Activated CD4-positive, alpha-beta T cell treated with anti-CD3 and anti-CD28 coated beads, Interleukin-2, amount 50 U/mL, for 16 hours (primary cell): Measurements from ENCODE around the gene BAIAP3.

Experiments used
- DNase-seq: peaks from one replicate; pipeline ENCODE4 v3.0.0-alpha.2; 2020

The BAIAP3 gene

GRCh38 chr16:1349351-1349750, 15.9 kb downstream of the BAIAP3 start:
- DNase-seq: no peak

- DNase-seq: no peak
These were observed 16.5 kb downstream of the BAIAP3 start for GRCh38 chr16:1349951-1350350.

- no peak for DNase-seq
These were observed 17.2 kb downstream of the BAIAP3 start for GRCh38 chr16:1350691-1351090.

GRCh38 chr16:1351215-1351581, 17.8 kb downstream of the BAIAP3 start:
- DNase-seq: no peak

GRCh38 chr16:1351582-1352362, 18.3 kb downstream of the BAIAP3 start, which contains the start of the genes GNPTG and TSR3:
Gene GNPTG (plus strand): TSS chr16:1351931. CDS start chr16:1351966, 35 bp downstream.
Gene TSR3 (minus strand): TSS chr16:1351878. CDS start chr16:1351804, 74 bp downstream.
- DNase-seq: peak; percentile 85

GRCh38 chr16:1354815-1355540, 21.5 kb downstream of the BAIAP3 start:
- DNase-seq: no peak

GRCh38 chr16:1355591-1355990, 22.1 kb downstream of the BAIAP3 start:
- DNase-seq: no peak

GRCh38 chr16:1356061-1356900, 22.8 kb downstream of the BAIAP3 start:
- DNase-seq: no peak

GRCh38 chr16:1357906-1358566, 24.6 kb downstream of the BAIAP3 start:
- no peak for DNase-seq

GRCh38 chr16:1361685-1362360, 28.4 kb downstream of the BAIAP3 start:
- DNase-seq: no peak

- DNase-seq: no peak
These were observed 29.4 kb downstream of the BAIAP3 start for GRCh38 chr16:1362807-1363206.

GRCh38 chr16:1363501-1364041, 30.1 kb downstream of the BAIAP3 start:
- peak; percentile 67 for DNase-seq

GRCh38 chr16:1364510-1364909, 31.1 kb downstream of the BAIAP3 start:
- DNase-seq: no peak

GRCh38 chr16:1366060-1366711, 32.7 kb downstream of the BAIAP3 start:
- DNase-seq: no peak

GRCh38 chr16:1366712-1367299, 33.4 kb downstream of the BAIAP3 start:
- no peak for DNase-seq

GRCh38 chr16:1367486-1368174, 34.2 kb downstream of the BAIAP3 start:
- DNase-seq: no peak

- DNase-seq: no peak
These were observed 37.9 kb downstream of the BAIAP3 start for GRCh38 chr16:1371054-1371978.

GRCh38 chr16:1372292-1372950, 39.0 kb downstream of the BAIAP3 start:
- no peak for DNase-seq
